DMS53 treated with DMSO at 0.1 percent for 48 hours (cell line): ENCODE measurements around the gene SIK2.
"Not testable (repeated sequence)": the region's sequence is repeated elsewhere in the genome, so short reads cannot be mapped to it uniquely, and the experiment has no call there.

Source experiments
- DNase-seq: peaks from one replicate; lab custom pipeline; 2025; ENCODE audit not compliant: unreplicated experiment; lab: John Stamatoyannopoulos, UW

The SIK2 gene

GRCh38 chr11:111623527-111624030, 21.3 kb downstream of the SIK2 start:
- no peak for DNase-seq

- DNase-seq = no peak
Measured at GRCh38 chr11:111624608-111625007, 22.4 kb downstream of the SIK2 start.

GRCh38 chr11:111627591-111627990, 25.3 kb downstream of the SIK2 start:
- no peak for DNase-seq

GRCh38 chr11:111629499-111629898, 27.2 kb downstream of the SIK2 start:
- DNase-seq = no peak

GRCh38 chr11:111631024-111631665, 28.9 kb downstream of the SIK2 start:
- DNase-seq = no peak

- DNase-seq = no peak
Measured at GRCh38 chr11:111631666-111632039, 29.4 kb downstream of the SIK2 start.

GRCh38 chr11:111632516-111633220, 30.4 kb downstream of the SIK2 start:
- DNase-seq = no peak

- DNase-seq = no peak
Measured at GRCh38 chr11:111633248-111633647, 31.0 kb downstream of the SIK2 start.

GRCh38 chr11:111633756-111634362, 31.6 kb downstream of the SIK2 start:
- no peak for DNase-seq

GRCh38 chr11:111634981-111635705, 32.9 kb downstream of the SIK2 start:
- DNase-seq = no peak

GRCh38 chr11:111635706-111636045, 33.4 kb downstream of the SIK2 start:
- DNase-seq = no peak

GRCh38 chr11:111637885-111638284, 35.6 kb downstream of the SIK2 start:
- DNase-seq = no peak

GRCh38 chr11:111639226-111639925, 37.1 kb downstream of the SIK2 start:
- DNase-seq = no peak

GRCh38 chr11:111641339-111642015, 39.2 kb downstream of the SIK2 start:
- no peak for DNase-seq

- DNase-seq = no peak
Measured at GRCh38 chr11:111642542-111642941, 40.3 kb downstream of the SIK2 start.

GRCh38 chr11:111644922-111645321, 42.7 kb downstream of the SIK2 start:
- no peak for DNase-seq

GRCh38 chr11:111645657-111646316, 43.5 kb downstream of the SIK2 start:
- DNase-seq = no peak

GRCh38 chr11:111651336-111651735, 49.1 kb downstream of the SIK2 start:
- DNase-seq = not testable (repeated sequence)

GRCh38 chr11:111652184-111652583, 49.9 kb downstream of the SIK2 start:
- no peak for DNase-seq

- no peak for DNase-seq
Measured at GRCh38 chr11:111654601-111655000, 52.4 kb downstream of the SIK2 start.
